Measurements from ENCODE around the gene LEF1. TPM values are rescaled to one million over a fixed set of nuclear protein-coding genes. Genes with fewer than 3 reads are reported as not detected.

LEF1 gene
- total RNA-seq, 2 experiments from 2014 or later = 205 to 246 TPM

GRCh38 chr4:108031427-108032083 is 137.2 kb downstream of the LEF1 start:
- peaks cover 77% of the 10 kb centered on the region for H3K4me1 Mint-ChIP-seq (ENCODE audit: low read depth)
- peaks cover 56% of the 10 kb centered on the region for H3K36me3 Mint-ChIP-seq (ENCODE audit: low read depth)
- ATAC-seq (no peak), DNase-seq (no peak)
- CTCF ChIA-PET = interaction anchor here (1.4 to 5.4 kb wide), 18 partner anchors 12 to 546 kb away, joined by 3 to 72 read pairs (median 12); no protein-coding TSS in a partner anchor
- H3K27me3 Mint-ChIP-seq (ENCODE audit: low read depth) = no peaks in the 10 kb centered on the region
- H3K9me3 Mint-ChIP-seq (ENCODE audit: insufficient read depth) = no peaks in the 10 kb centered on the region
- peak overlapping the region; percentile 65 for H3K27ac Mint-ChIP-seq
- POLR2A ChIA-PET = no interaction called here
- no peak overlapping the region for H3K4me3 Mint-ChIP-seq

GRCh38 chr4:108030332-108030731 is 138.4 kb downstream of the LEF1 start:
- peak overlapping the region; percentile 79 for H3K27ac Mint-ChIP-seq
- DNase-seq (peak; percentile 85), ATAC-seq (peak; percentile 87)
- peak overlapping the region; percentile 48 for H3K4me3 Mint-ChIP-seq
- no peaks in the 10 kb centered on the region for H3K27me3 Mint-ChIP-seq (ENCODE audit: low read depth)
- H3K36me3 Mint-ChIP-seq (ENCODE audit: low read depth) = peaks cover 56% of the 10 kb centered on the region
- H3K4me1 Mint-ChIP-seq (ENCODE audit: low read depth) = peaks cover 70% of the 10 kb centered on the region
- POLR2A ChIA-PET = interaction anchor here (0.8 to 1.4 kb wide), 6 partner anchors 11 to 262 kb away, joined by 3 to 4 read pairs (median 3); no protein-coding TSS in a partner anchor
- CTCF ChIA-PET = interaction anchor here (0.5 to 5.4 kb wide), 63 partner anchors 8 to 619 kb away, joined by 3 to 72 read pairs (median 5); partner anchors contain the start of gene LEF1
- no peaks in the 10 kb centered on the region for H3K9me3 Mint-ChIP-seq (ENCODE audit: insufficient read depth)

- H3K27me3 Mint-ChIP-seq (ENCODE audit: low read depth) = no peaks in the 10 kb centered on the region
- ChIA-PET CTCF (interaction anchor here (0.5 to 5.4 kb wide), 62 partner anchors 8 to 619 kb away, joined by 3 to 72 read pairs (median 5); partner anchors contain the start of gene LEF1), POLR2A (interaction anchor here (0.6 to 1.4 kb wide), 8 partner anchors 11 to 262 kb away, joined by 3 to 4 read pairs (median 3); no protein-coding TSS in a partner anchor)
- DNase-seq (peak; percentile 47), ATAC-seq (peak; percentile 52)
- H3K9me3 Mint-ChIP-seq (ENCODE audit: insufficient read depth) = no peaks in the 10 kb centered on the region
- H3K4me1 Mint-ChIP-seq (ENCODE audit: low read depth) = peaks cover 64% of the 10 kb centered on the region
- peaks cover 55% of the 10 kb centered on the region for H3K36me3 Mint-ChIP-seq (ENCODE audit: low read depth)
- peak overlapping the region; percentile 48 for H3K4me3 Mint-ChIP-seq
- H3K27ac Mint-ChIP-seq = peak overlapping the region; percentile 79
Measured at GRCh38 chr4:108029731-108030130, 139.0 kb downstream of the LEF1 start.

- peaks cover 58% of the 10 kb centered on the region for H3K4me1 Mint-ChIP-seq (ENCODE audit: low read depth)
- POLR2A ChIA-PET = interaction anchor here (0.6 to 1.4 kb wide), 4 partner anchors 18 to 142 kb away, joined by 3 to 4 read pairs (median 3); no protein-coding TSS in a partner anchor
Measured at GRCh38 chr4:108029016-108029720, 139.6 kb downstream of the LEF1 start.

GRCh38 chr4:108024878-108025165 is 143.9 kb downstream of the LEF1 start:
- H3K4me1 Mint-ChIP-seq (ENCODE audit: low read depth) = peaks cover 38% of the 10 kb centered on the region
- H3K9me3 Mint-ChIP-seq (ENCODE audit: insufficient read depth) = no peaks in the 10 kb centered on the region
- no peaks in the 10 kb centered on the region for H3K27me3 Mint-ChIP-seq (ENCODE audit: low read depth)
- no peak overlapping the region for H3K27ac Mint-ChIP-seq
- DNase-seq (no peak), ATAC-seq (no peak)
- H3K4me3 Mint-ChIP-seq = no peak overlapping the region
- CTCF ChIA-PET = no interaction called here
- H3K36me3 Mint-ChIP-seq (ENCODE audit: low read depth) = peaks cover 50% of the 10 kb centered on the region
- POLR2A ChIA-PET = interaction anchor here (0.8 kb wide), 1 partner anchor 469 kb away, joined by 3 read pairs; no protein-coding TSS in a partner anchor

More at GRCh38 chr4:108029016-108029720, 139.6 kb downstream of the LEF1 start:
- DNase-seq (peak; percentile 65), ATAC-seq (peak; percentile 66)
- Mint-ChIP-seq H3K27ac (peak overlapping the region; percentile 79), H3K36me3 (ENCODE audit: low read depth) (peaks cover 52% of the 10 kb centered on the region), H3K27me3 (ENCODE audit: low read depth) (no peaks in the 10 kb centered on the region), H3K9me3 (ENCODE audit: insufficient read depth) (no peaks in the 10 kb centered on the region), H3K4me3 (peak overlapping the region; percentile 48)
- CTCF ChIA-PET = interaction anchor here (0.5 to 5.4 kb wide), 33 partner anchors 9 to 620 kb away, joined by 3 to 72 read pairs (median 5); no protein-coding TSS in a partner anchor

- Mint-ChIP-seq H3K4me1 (ENCODE audit: low read depth) (peaks cover 38% of the 10 kb centered on the region), H3K4me3 (no peak overlapping the region), H3K27ac (no peak overlapping the region), H3K36me3 (ENCODE audit: low read depth) (peaks cover 55% of the 10 kb centered on the region), H3K27me3 (ENCODE audit: low read depth) (no peaks in the 10 kb centered on the region), H3K9me3 (ENCODE audit: insufficient read depth) (no peaks in the 10 kb centered on the region)
- DNase-seq = no peak
- no peak for ATAC-seq
- ChIA-PET CTCF (interaction anchor here (1.3 kb wide), 1 partner anchor 548 kb away, joined by 6 read pairs; no protein-coding TSS in a partner anchor), POLR2A (interaction anchor here (0.8 kb wide), 1 partner anchor 469 kb away, joined by 3 read pairs; no protein-coding TSS in a partner anchor)
Measured at GRCh38 chr4:108024085-108024877, 144.5 kb downstream of the LEF1 start.

GRCh38 chr4:108018884-108019187 is 149.9 kb downstream of the LEF1 start:
- DNase-seq (no peak), ATAC-seq (no peak)
- H3K27me3 Mint-ChIP-seq (ENCODE audit: low read depth) = no peaks in the 10 kb centered on the region
- H3K9me3 Mint-ChIP-seq (ENCODE audit: insufficient read depth) = no peaks in the 10 kb centered on the region
- H3K36me3 Mint-ChIP-seq (ENCODE audit: low read depth) = peaks cover 55% of the 10 kb centered on the region
- H3K4me1 Mint-ChIP-seq (ENCODE audit: low read depth) = peaks cover 33% of the 10 kb centered on the region
- CTCF ChIA-PET = interaction anchor here (0.6 to 6.3 kb wide), 77 partner anchors 10 to 675 kb away, joined by 3 to 77 read pairs (median 4); partner anchors contain the start of genes CYP2U1, LEF1, OSTC and RPL34
- POLR2A ChIA-PET = interaction anchor here (0.6 to 1.4 kb wide), 3 partner anchors 11 to 553 kb away, joined by 3 read pairs; no protein-coding TSS in a partner anchor
- no peak overlapping the region for H3K27ac Mint-ChIP-seq
- H3K4me3 Mint-ChIP-seq = no peak overlapping the region

- Mint-ChIP-seq H3K36me3 (ENCODE audit: low read depth) (peaks cover 52% of the 10 kb centered on the region), H3K4me3 (no peak overlapping the region), H3K4me1 (ENCODE audit: low read depth) (peaks cover 33% of the 10 kb centered on the region), H3K27me3 (ENCODE audit: low read depth) (no peaks in the 10 kb centered on the region), H3K9me3 (ENCODE audit: insufficient read depth) (no peaks in the 10 kb centered on the region), H3K27ac (peak overlapping the region; percentile 58)
- CTCF ChIA-PET = interaction anchor here (0.7 to 6.3 kb wide), 71 partner anchors 9 to 676 kb away, joined by 3 to 77 read pairs (median 4); partner anchors contain the start of genes CYP2U1, LEF1, OSTC and RPL34
- POLR2A ChIA-PET = interaction anchor here (0.6 to 1.4 kb wide), 2 partner anchors 12 to 554 kb away, joined by 3 read pairs; no protein-coding TSS in a partner anchor
- ATAC-seq = peak; percentile 68
- peak; percentile 90 for DNase-seq
Measured at GRCh38 chr4:108018040-108018883, 150.5 kb downstream of the LEF1 start.

- ATAC-seq (no peak), DNase-seq (no peak)
- H3K27me3 Mint-ChIP-seq (ENCODE audit: low read depth) = no peaks in the 10 kb centered on the region
- no peak overlapping the region for H3K27ac Mint-ChIP-seq
- CTCF ChIA-PET = interaction anchor here (0.5 to 3.4 kb wide), 7 partner anchors 16 to 558 kb away, joined by 3 to 12 read pairs (median 3); no protein-coding TSS in a partner anchor
- peaks cover 17% of the 10 kb centered on the region for H3K4me1 Mint-ChIP-seq (ENCODE audit: low read depth)
- no peaks in the 10 kb centered on the region for H3K9me3 Mint-ChIP-seq (ENCODE audit: insufficient read depth)
- POLR2A ChIA-PET = interaction anchor here (0.8 kb wide), 1 partner anchor 22 kb away, joined by 4 read pairs; no protein-coding TSS in a partner anchor
- no peak overlapping the region for H3K4me3 Mint-ChIP-seq
- peaks cover 59% of the 10 kb centered on the region for H3K36me3 Mint-ChIP-seq (ENCODE audit: low read depth)
Measured at GRCh38 chr4:108013955-108014354, 154.8 kb downstream of the LEF1 start.

- no peaks in the 10 kb centered on the region for H3K27me3 Mint-ChIP-seq (ENCODE audit: low read depth)
Measured at GRCh38 chr4:108013327-108013726, 155.4 kb downstream of the LEF1 start.

More at GRCh38 chr4:108013327-108013726, 155.4 kb downstream of the LEF1 start:
- H3K36me3 Mint-ChIP-seq (ENCODE audit: low read depth) = peaks cover 56% of the 10 kb centered on the region
- CTCF ChIA-PET = interaction anchor here (0.5 to 3.4 kb wide), 7 partner anchors 15 to 559 kb away, joined by 3 to 12 read pairs (median 3); no protein-coding TSS in a partner anchor
- H3K4me1 Mint-ChIP-seq (ENCODE audit: low read depth) = peaks cover 11% of the 10 kb centered on the region
- POLR2A ChIA-PET = no interaction called here
- no peak for ATAC-seq
- no peak overlapping the region for H3K27ac Mint-ChIP-seq
- no peak overlapping the region for H3K4me3 Mint-ChIP-seq
- H3K9me3 Mint-ChIP-seq (ENCODE audit: insufficient read depth) = no peaks in the 10 kb centered on the region
- DNase-seq = no peak

Measured in activated CD8-positive, alpha-beta T cell treated with anti-CD3 and anti-CD28 coated beads, Interleukin-2, amount 10 ng/mL, durations not matched to agents 7 days and 5 days (primary cell).